Stimulated activated CD8-positive, alpha-beta memory T cell treated with anti-CD3 and anti-CD28 coated beads, Interleukin-12 subunit alpha, Interleukin-12 subunit beta, amount 100 ng/mL, for 1 hour (primary cell): ENCODE measurements around the gene TTLL8.
A peak's percentile ranks its signal among the peaks of the same experiment; 100 is the strongest.

Experiments
- DNase-seq: peaks from one replicate; pipeline ENCODE4 v3.0.0-alpha.2; 2020; ENCODE audit warnings: low read depth

The TTLL8 gene

GRCh38 chr22:50041361-50042065 is 16.6 kb downstream of the TTLL8 start:
- no peak for DNase-seq

DNA sequence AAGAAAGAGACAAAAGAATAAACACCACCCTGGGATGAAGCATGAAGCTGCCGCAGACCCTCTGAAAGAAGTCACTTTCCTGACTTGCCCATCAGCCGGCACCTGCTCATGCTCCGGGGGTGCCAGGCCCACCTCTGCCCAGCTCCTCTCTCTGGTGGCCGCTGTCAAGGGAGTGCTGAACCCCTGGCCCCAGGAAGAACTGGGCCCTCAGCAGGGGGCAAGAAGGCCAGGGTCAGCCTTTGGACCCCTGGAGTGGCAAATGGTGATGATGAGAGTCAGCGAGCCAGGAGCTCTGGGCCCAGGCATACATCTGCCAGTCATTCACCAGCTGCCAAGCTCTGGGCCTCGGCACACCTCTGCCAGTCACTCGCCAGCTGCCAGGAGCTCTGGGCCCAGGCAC is 17.4 kb downstream of the TTLL8 start:
- no peak for DNase-seq

DNA sequence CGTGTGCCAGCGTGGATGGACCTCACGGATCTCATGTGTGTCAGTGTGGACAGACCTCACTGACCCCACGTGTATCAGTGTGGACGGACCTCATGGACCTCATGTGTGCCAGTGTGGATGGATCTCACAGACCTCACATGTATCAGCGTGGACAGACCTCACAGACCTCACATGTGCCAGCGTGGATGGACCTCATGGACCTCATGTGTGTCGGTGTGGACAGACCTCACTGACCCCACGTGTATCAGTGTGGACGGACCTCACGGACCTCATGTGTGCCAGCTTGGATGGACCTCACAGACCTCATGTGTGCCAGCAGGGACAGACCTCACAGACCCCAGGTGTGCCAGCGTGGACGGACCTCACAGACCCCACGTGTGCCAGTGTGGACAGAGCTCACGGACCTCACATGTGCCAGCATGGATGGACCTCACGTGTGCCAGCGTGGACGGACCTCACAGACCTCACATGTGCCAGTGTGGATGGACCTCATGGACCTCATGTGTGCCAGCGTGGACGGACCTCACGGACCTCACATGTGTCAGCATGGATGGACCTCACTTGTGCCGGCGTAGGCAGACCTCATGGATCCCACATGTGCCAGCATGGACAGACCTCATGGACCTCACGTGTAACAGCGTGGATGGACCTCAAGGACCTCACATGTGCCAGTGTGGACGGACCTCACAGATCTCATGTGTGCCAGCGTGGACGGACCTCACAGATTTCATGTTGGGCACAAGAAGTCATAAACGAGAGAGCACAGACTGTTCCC is 18.2 kb downstream of the TTLL8 start:
- no peak for DNase-seq

DNA sequence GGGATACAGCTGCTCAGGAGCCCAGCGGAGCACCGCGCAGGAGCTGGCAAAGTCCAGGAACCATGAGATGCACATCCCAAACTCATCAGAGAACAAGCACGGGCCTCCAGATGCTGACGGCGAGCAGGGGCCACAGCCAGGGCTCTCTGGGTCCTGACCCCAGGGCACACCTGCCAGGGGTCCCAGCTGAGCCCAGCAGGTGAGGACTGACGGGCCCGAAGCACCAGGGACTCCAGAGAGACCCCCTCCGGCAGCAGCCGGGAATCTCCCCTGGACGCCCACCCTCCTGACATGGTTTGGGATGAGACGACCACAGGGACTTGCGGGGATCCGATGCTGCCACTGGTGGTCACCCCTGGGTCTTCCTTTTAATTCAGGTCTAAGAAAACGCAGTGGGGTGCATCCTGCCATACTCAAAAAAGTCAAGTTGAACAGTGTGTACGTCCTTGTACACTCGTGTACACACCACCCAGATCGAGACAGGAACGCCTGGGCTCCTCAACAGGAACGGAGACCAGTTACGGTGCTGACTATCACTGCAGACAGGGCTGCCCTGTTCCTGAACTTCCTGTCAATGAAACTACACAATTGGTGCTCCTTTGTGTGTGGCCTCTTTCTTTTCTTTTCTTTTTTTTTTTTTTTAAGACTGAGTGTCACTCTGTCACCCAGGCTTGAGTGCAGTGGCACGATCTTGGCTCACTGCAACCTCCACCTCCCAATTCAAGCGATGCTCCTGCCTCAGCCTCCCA is 21.9 kb downstream of the TTLL8 start:
- no peak for DNase-seq

DNA sequence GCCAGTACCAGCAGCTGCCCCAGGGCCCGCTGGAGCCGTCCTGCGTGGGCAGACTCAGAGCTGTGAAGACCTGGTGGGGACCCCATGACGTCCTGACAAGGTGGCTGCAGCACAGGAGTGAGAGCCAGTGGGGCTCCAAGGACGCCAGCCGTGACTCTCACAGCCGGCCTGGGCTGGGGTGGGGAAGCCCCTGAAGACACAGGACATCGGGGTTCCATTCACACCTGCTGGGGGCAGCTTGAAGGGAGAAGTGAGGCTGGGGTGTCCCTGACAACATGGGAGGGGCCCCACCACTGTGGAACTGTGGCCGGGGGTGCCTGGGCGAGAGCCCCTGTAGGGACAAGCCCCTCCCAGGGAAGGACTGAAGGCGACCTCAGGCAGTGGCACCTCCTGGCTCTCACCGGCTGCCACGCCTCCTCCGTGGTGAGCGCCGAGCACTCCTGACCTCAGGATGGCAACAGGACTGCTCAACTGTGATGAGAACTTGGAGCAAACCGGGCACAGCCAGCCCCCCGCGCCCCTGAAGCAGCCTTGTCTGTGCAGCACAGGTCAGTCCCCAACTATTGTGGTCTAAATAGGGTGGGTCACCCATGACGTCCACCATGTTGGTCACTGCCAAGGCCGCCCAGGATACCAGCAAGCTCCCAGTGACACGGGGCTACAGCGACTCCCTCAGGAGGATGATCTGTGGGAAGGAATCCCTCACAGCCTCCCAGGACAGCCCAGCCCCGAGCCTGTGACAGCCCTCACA is 22.8 kb downstream of the TTLL8 start:
- DNase-seq, result no peak

DNA sequence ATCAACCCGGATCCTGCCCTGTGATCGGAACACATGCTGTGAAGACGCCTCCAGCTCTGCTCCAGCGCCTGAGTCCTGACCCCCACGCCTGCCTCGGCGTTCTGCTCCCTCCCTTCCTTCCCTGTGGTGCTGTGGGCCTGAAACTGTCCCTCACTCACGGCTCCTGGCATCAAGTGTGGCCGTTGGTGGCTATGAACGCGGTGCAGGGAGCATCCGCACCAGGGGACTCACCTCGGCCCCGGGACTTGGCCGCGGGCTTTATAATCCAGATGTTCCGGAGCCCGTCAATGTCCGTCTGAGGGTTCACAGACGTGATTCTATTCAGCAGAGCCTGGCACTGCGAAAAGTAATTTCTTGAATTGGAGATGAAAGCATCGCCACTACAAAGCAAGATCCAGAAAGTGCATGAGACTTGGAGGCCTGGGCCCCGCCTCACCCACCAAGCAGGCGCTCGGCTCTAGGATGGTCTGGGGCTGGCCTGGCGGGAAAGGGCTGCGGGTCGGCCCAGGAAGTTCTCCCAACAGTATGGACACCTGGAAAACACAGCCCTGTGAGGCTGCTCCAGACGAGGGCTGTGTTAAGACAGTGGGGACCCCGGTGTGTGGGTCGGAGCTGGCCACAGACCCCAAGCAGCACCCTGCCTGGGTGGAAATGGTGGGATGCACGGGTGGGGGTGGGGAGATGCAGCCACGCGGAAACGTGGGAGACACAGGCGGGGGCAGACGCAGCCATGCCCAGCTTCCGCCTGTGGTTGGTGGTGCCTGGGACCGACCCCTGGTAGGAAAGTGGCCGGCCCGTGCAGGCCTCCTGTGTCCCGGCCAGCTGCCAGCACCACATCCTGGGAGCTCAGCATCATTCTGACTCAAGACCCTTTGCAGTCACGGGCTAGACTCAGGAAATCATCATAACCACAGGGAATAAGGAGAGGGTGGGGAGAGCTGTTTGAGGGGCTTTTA is 23.7 kb downstream of the TTLL8 start:
- no peak for DNase-seq

GRCh38 chr22:50032941-50033601 is 25.0 kb downstream of the TTLL8 start:
- DNase-seq, result no peak

- no peak for DNase-seq
Measured at GRCh38 chr22:50032109-50032871, 25.8 kb downstream of the TTLL8 start.

- no peak for DNase-seq
Measured at GRCh38 chr22:50031189-50032091, 26.7 kb downstream of the TTLL8 start.

GRCh38 chr22:50030297-50031188 is 27.6 kb downstream of the TTLL8 start:
- DNase-seq, result peak; percentile 63

DNA sequence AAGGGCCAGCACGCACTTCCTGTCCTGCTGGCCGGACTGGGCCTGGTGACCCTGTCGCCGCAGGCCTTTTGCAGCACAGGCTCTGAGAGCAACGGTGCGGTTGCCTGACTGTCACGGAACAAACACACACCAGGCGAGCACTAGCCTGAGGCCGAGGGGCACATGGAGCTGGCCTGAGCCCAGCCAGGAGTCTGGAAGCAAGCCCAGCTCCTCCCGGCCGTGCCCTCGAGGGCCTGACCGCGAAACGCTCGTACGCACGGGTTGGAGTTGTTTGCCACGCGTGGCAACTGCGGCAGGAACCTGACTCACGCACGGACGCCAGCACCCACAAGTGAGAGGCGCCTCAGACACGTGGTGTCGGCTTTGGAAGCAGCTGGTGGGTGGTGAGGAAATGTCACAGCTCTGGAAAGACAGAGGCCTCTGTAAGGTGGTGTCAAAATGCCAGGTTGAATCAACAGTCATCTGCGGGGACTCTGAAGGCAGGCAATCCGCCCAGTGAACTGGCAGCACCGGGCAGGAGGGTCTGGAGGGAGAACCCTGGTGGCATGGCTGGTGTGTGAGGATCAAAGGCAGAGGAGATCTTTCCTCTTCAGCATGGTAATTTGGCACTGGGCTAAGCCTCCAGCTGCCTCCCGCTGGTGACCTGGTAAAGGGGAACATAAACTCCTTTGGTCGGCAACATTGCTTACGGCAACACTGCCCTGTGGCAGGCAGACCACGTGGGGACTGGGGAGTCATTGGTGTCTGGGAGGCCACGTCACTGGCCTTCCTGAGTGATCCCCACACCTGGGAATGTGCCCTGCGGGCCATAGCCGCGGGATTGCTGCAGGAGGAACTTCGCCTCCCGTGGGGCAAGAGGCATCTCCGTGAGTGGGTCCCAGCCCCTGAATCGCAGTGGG is 30.2 kb downstream of the TTLL8 start:
- no peak for DNase-seq

- no peak for DNase-seq
Measured at GRCh38 chr22:50025993-50026392, 32.1 kb downstream of the TTLL8 start.

DNA sequence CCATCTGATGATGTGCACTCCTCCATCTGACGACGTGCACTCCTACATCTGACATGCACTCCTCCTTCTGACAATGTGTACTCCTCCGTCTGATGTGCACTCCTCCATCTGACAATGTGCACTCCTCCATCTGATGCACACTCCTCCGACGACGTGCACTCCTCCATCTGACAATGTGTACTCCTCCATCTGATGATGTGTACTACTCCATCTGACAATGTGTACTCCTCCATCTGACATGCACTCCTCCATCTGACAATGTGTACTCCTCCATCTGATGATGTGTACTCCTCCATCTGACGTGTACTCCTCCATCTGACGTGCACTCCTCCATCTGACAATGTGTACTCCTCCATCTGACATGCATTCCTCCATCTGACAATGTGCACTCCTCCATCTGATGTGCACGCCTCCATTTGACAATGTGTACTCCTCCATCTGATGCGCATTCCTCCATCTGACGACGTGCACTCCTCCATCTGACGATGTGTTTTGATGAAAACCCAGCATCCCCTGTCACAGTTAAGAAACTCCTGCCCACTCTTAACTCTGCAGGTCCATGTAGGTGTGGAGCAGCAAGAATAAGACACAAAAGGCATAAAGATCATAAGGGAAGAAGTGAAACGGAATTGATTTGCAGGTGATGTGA is 35.8 kb downstream of the TTLL8 start:
- DNase-seq, result no peak

DNA sequence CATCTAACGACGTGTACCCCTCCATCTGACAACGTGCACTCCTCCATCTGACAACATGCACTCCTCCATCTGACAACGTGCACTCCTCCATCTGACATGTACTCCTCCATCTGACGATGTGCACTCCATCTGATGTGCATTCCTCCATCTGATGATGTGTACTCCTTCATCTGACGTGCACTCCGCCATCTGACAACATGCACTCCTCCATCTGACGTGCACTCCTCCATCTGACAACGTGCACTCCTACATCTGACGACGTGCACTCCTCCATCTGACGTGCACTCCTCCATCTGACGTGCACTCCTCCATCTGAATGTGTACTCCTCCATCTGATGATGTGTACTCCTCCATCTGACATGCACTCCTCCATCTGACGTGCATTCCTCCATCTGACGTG is 37.5 kb downstream of the TTLL8 start:
- no peak for DNase-seq

DNA sequence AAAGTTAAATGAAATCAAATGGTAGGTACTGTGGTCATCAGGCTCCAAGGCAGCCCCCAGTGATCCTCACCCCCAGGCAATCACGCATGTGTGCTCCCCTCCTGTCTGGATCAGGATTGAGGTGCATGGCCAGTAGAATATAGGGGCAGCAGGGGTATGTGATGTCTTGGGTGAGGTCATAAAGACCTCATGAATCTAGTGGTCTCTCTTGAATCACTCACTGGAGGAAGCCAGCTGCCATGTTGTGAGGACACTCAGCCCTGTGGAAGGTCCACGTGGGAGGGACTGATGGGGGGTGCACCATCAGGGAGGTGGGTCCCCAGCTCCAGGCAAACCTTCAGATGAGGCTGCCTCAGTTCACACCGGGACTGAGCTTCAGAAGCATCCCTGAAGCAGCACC is 38.8 kb downstream of the TTLL8 start:
- no peak for DNase-seq
